HEK293 (cell line): Measurements from ENCODE around the gene ITIH5.
"Not testable (repeated sequence)": the region's sequence is repeated elsewhere in the genome, so short reads cannot be mapped to it uniquely, and the experiment has no call there.

Source experiments
- KLF10 ChIP-seq: fragments of 450-650 bp; IDR thresholded peaks from 2 replicates; pipeline ENCODE4 v1.5.1; 2018; ENCODE audit warnings: missing biosample characterization, mild to moderate bottlenecking, missing genetic modification characterization
- ZNF140 ChIP-seq: fragments of 450-650 bp; formaldehyde crosslinking; IDR thresholded peaks from 2 replicates; pipeline ENCODE4 v1.5.1; 2016; ENCODE audit warnings: missing biosample characterization, missing genetic modification characterization
- ZNF76 ChIP-seq: fragments of 450-650 bp; formaldehyde crosslinking; IDR thresholded peaks from 2 replicates; pipeline ENCODE4; 2016; ENCODE audit warnings: low read depth, missing biosample characterization, missing genetic modification characterization, borderline replicate concordance
- TF ChIP-seq, protein P1 (sequence below): fragments of 450-650 bp; formaldehyde crosslinking; IDR thresholded peaks from 2 replicates; pipeline ENCODE4 v1.5.1; 2016; ENCODE audit warnings: missing biosample characterization, missing genetic modification characterization
- TF ChIP-seq, protein P2 (sequence below): sonication (generic); formaldehyde crosslinking; IDR thresholded peaks from 2 replicates; pipeline ENCODE4 v1.8.1; 2022; ENCODE audit warnings: mild to moderate bottlenecking, moderate library complexity, missing genetic modification reagents

DNA sequence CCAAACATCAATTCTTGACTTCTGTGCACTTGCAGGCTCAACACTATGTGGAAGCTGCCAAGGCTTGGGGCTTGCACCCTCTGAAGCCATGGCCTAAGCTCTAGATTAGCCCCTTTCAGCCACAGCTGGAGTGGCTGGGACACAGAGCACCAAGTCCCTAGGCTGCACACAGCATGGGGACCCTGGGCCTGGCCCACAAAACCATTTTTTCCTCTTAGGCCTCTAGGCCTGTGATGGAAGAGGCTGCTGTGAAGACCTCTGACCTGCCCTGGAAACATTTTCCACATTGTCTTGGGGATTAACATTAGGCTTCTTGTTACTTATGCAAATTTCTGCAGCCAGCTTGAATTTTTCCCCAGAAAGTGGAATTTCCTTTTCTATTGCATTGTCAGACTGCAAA, 25.6 kb upstream of the ITIH5 start:
- not testable (repeated sequence) for TF ChIP-seq ZNF140 (tag by site-specific recombination); KLF10; ZNF76 (tag by site-specific recombination)
- TF ChIP-seq, protein P1, sequence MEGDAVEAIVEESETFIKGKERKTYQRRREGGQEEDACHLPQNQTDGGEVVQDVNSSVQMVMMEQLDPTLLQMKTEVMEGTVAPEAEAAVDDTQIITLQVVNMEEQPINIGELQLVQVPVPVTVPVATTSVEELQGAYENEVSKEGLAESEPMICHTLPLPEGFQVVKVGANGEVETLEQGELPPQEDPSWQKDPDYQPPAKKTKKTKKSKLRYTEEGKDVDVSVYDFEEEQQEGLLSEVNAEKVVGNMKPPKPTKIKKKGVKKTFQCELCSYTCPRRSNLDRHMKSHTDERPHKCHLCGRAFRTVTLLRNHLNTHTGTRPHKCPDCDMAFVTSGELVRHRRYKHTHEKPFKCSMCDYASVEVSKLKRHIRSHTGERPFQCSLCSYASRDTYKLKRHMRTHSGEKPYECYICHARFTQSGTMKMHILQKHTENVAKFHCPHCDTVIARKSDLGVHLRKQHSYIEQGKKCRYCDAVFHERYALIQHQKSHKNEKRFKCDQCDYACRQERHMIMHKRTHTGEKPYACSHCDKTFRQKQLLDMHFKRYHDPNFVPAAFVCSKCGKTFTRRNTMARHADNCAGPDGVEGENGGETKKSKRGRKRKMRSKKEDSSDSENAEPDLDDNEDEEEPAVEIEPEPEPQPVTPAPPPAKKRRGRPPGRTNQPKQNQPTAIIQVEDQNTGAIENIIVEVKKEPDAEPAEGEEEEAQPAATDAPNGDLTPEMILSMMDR: not testable (repeated sequence)
- TF ChIP-seq, protein P2, sequence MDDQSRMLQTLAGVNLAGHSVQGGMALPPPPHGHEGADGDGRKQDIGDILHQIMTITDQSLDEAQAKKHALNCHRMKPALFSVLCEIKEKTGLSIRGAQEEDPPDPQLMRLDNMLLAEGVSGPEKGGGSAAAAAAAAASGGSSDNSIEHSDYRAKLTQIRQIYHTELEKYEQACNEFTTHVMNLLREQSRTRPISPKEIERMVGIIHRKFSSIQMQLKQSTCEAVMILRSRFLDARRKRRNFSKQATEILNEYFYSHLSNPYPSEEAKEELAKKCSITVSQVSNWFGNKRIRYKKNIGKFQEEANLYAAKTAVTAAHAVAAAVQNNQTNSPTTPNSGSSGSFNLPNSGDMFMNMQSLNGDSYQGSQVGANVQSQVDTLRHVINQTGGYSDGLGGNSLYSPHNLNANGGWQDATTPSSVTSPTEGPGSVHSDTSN (CRISPR knock-in tag): not testable (repeated sequence)
